Right lobe of liver (tissue), 6 donors: Measurements from ENCODE around the gene MYH6. TPM values are rescaled to one million over a fixed set of nuclear protein-coding genes. Genes with fewer than 3 reads are reported as not detected.

Source experiments
- ATAC-seq, 4 donors: fragments of 200-7000 bp; cut with Tn5 transposase; one replicate each; pipeline ENCODE4 v1.9.1; 2020; ENCODE audit warnings: mild to moderate bottlenecking in 4 of 4, moderate library complexity in 4 of 4
- DNase-seq, 3 donors: peaks; one replicate each; pipeline ENCODE4 v3.0.0-alpha.2; 2020
- H3K27ac ChIP-seq, 3 donors: fragments of 200-600 bp; one replicate each; pipeline ENCODE4 v1.8.0; 2022
- H3K27me3 ChIP-seq, 2 donors: fragments of 200-600 bp; one replicate each; pipeline ENCODE4 v1.8.0; 2022
- H3K36me3 ChIP-seq, 4 donors: fragments of 200-600 bp; sonication (generic) in 1 of 4; one replicate each; pipeline versions ENCODE4 v1.5.1 to v1.8.0; 2017 to 2022; ENCODE audit warnings: control low read depth in 1 of 4
- H3K4me1 ChIP-seq, 4 donors: fragments of 200-600 bp; sonication (generic) in 1 of 4; one replicate each; pipeline versions ENCODE4 v1.5.1 to v1.8.0; 2017 to 2022; ENCODE audit warnings: control low read depth in 1 of 4
- H3K4me3 ChIP-seq, 3 donors: fragments of 200-600 bp; one replicate each; pipeline ENCODE4 v1.8.0; 2022
- H3K9me3 ChIP-seq, 4 donors: fragments of 200-600 bp; sonication (generic) in 1 of 4; one replicate each; pipeline versions ENCODE4 v1.5.1 to v1.8.0; 2017 to 2022; ENCODE audit warnings: control low read depth in 1 of 4
- POLR2A ChIP-seq: fragments of 450-650 bp; IDR thresholded peaks from one replicate; pipeline ENCODE4 v1.6.1; 2017; ENCODE audit warnings: antibody characterized with exemption, mild to moderate bottlenecking
- WGBS: methylation state at CpG from one replicate; pipeline ENCODE4 v1.1.6; 2018; ENCODE audit warnings: low coverage, low lambda C conversion rate; ENCODE audit not compliant: insufficient coverage; ENCODE audit errors: missing lambda C conversion rate; 5-methylcytosine and 5-hydroxymethylcytosine counted together
- intact Hi-C, 2 donors: fragments of 100-400 bp; cut with DNase I; formaldehyde crosslinking; loops; one replicate each; pipeline versions ENCODE4 v1.11.2 to v1.14.1; 2022
- total RNA-seq, 6 experiments: library from RNA; depleted of rRNA in 2 of 6; stranded (reverse); fragments of >200 nt in 2 of 6; fragmentation: NEBNext Ultra II Directional in 3 of 6; extraction: Animal tissue kit (Norgen Biotek cat#: 25700) in 3 of 6; gene quantifications; one replicate each; pipeline versions ENCODE4 v1.1.0 to v1.2.4, GENCODE V29; 2016 to 2023
- TF ChIP-seq, protein P1 (sequence below), 4 donors: fragments of 200-600 bp in 3 of 4; fragments of 450-650 bp in 1 of 4; IDR thresholded peaks; one replicate each; pipeline versions ENCODE4 v1.5.1 to v1.8.0; 2016 to 2022; ENCODE audit warnings: antibody characterized with exemption in 4 of 4, mild to moderate bottlenecking in 2 of 4
- donor health status: DM: no; HTN: yes; CAD: no.
- donor health status: DM: no; HTN: no; CAD: no.
- donor health status: DM: no; HTN: no; CAD: no.
- donor health status: DM: no; HTN: yes; CAD: no.
- donor health status: DM: no; HTN: yes; CAD: no.

The MYH6 gene
- total RNA-seq, 6 experiments from 2014 or later = 0.07 to 1.00 (median 0.13) TPM; not detected in 1

DNA sequence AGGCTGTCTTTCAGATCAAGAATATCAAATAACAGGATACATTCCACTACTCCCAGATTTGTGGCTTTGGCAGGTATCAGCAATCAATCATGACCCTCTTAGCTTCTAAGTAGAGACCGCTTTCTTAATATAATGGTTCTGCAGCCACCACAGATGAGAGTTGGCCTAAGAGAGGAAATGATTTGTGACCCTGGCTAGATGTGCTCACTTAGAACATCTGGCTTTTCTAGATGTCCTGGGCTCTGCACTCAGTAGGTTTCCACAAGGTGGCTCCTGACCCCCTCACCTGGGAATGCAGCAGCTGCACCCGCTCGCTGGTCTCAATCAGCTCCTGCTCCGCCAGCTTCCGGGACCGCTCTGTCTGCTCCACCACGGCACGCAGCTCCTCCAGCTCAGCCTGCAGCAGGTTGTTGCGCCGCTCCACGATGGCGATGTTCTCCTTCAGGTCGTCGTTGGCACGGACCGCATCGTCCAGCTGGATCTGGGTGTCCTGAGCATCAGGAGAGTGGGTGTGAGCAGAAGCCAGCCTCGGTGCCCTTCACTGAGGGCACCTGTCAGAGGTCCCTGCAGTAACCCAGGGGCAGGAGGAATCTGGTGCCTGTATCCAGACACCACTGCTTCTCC, 22.3 kb downstream of the MYH6 start:
- intact Hi-C loops = loop anchor here in 1 of 2 donors (10.0 kb wide), 1 partner anchor 261 kb away; no protein-coding TSS in a partner anchor
- TF ChIP-seq, protein P1, sequence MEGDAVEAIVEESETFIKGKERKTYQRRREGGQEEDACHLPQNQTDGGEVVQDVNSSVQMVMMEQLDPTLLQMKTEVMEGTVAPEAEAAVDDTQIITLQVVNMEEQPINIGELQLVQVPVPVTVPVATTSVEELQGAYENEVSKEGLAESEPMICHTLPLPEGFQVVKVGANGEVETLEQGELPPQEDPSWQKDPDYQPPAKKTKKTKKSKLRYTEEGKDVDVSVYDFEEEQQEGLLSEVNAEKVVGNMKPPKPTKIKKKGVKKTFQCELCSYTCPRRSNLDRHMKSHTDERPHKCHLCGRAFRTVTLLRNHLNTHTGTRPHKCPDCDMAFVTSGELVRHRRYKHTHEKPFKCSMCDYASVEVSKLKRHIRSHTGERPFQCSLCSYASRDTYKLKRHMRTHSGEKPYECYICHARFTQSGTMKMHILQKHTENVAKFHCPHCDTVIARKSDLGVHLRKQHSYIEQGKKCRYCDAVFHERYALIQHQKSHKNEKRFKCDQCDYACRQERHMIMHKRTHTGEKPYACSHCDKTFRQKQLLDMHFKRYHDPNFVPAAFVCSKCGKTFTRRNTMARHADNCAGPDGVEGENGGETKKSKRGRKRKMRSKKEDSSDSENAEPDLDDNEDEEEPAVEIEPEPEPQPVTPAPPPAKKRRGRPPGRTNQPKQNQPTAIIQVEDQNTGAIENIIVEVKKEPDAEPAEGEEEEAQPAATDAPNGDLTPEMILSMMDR (IDR thresholded peaks at IDR 0.05) = no peak
- no peak for TF ChIP-seq POLR2A
- WGBS = 72% methylated on average over 6 of the region's 18 CpGs
- Histone ChIP-seq H3K4me3 (no peak overlapping the region), H3K36me3 (no peaks in the 10 kb centered on the region), H3K27me3 (no peaks in the 10 kb centered on the region), H3K9me3 (no peaks in the 10 kb centered on the region), H3K4me1 (no peaks in the 10 kb centered on the region), H3K27ac (no peak overlapping the region)
- ATAC-seq (no peak), DNase-seq (no peak)

DNA sequence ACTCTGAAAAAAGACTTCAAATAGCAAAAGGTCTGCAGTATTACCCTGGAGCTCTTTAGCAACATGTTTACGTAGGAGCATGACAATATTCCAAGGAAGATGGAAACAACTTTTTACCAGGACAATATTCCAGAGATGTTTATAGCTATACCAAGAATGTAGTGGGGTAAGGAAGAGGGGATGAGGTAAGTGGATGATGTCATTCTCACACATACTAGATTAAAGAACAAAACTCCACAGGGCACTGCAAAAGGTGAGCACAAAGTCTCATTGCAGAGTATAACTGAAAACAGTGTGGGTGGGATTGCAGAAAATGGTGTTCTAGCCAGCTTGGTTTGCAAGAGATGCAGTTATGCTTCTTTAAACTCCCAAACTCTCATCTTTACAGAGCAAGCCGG, 22.8 kb downstream of the MYH6 start:
- H3K4me3 ChIP-seq = no peak overlapping the region
- no peaks in the 10 kb centered on the region for H3K4me1 ChIP-seq
- no peak overlapping the region for H3K27ac ChIP-seq
- H3K9me3 ChIP-seq = no peaks in the 10 kb centered on the region
- intact Hi-C loops = loop anchor here in 1 of 2 donors (10.0 kb wide), 1 partner anchor 260 kb away; no protein-coding TSS in a partner anchor
- DNase-seq (no peak), ATAC-seq (no peak)
- no peaks in the 10 kb centered on the region for H3K27me3 ChIP-seq
- TF ChIP-seq, protein P1 (IDR thresholded peaks at IDR 0.05) = no peak
- no peak for TF ChIP-seq POLR2A
- no peaks in the 10 kb centered on the region for H3K36me3 ChIP-seq
- WGBS = 72% methylated on average over 2 of the region's 2 CpGs

DNA sequence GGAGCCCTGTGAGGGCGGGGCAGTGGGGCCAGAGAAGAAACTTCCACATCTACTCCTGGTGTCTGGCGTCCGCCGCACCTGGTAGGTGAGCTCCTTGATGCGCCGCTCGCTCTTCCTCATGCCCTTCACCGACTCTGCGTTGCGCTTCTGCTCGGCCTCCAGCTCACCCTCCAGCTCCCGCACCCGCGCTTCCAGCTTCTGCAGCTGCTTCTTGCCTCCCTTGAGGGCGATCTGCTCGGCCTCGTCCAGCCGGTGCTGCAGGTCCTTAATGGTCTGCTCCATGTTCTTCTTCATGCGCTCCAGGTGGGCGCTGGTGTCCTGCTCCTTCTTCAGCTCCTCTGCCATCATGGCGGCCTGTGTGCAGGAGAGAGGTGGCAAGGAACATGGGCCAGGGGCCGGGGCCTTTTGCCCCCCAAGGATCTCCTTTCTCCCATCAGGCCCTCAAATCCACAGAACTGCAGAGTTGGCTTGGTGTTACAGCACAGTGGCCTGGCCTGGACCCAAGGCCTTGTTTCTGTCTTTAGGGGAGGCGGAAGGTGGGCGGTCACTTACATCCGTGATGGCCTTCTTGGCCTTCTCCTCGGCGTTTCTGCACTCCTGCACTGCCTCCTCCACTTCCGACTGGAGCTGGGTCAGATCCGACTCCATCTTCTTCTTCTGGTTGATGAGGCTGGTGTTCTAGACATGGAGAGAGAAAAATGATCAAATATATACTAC, 23.6 kb downstream of the MYH6 start:
- H3K36me3 ChIP-seq = no peaks in the 10 kb centered on the region
- TF ChIP-seq, protein P1 (IDR thresholded peaks at IDR 0.05) = no peak
- TF ChIP-seq POLR2A = no peak
- ATAC-seq (no peak), DNase-seq (no peak)
- H3K9me3 ChIP-seq = no peaks in the 10 kb centered on the region
- no peak overlapping the region for H3K27ac ChIP-seq
- no peak overlapping the region for H3K4me3 ChIP-seq
- H3K4me1 ChIP-seq = no peaks in the 10 kb centered on the region
- WGBS = 78% methylated on average over 16 of the region's 29 CpGs
- intact Hi-C loops = loop anchor here in 1 of 2 donors (10.0 kb wide), 1 partner anchor 260 kb away; no protein-coding TSS in a partner anchor
- no peaks in the 10 kb centered on the region for H3K27me3 ChIP-seq

DNA sequence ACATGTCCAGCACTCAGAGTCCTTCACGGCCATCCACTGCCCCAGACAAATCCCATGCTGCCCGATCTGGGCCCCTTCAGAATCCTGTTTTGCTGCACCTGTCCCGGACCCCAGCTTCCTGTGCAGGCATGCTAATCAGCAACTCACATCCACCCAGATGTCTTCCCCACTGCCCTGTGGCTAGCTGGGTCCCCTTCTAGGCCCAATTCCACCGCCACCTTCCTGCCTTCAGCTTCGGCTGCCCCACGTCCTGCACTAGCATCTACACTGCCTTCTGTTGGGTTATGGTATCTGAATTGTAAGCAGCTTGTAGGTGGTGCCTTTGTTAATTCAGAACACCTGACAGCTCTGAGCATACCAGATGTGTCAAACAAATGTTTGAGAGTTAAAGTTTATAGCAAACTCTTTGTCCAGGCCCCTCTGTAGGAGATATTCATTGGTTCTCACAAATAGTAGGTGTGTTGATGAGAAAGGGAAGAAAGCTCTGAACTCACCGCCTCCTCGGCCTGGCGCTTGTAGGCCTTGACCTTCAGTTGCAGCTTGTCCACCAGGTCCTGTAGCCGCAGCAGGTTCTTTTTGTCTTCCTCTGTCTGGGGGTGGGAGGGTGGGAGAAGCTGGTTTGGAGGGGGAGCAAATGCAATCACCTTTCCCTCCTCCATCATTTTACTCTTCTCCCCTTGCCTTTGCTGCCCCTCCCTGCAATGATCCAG, 25.2 kb downstream of the MYH6 start:
- H3K27me3 ChIP-seq = no peaks in the 10 kb centered on the region
- H3K9me3 ChIP-seq = no peaks in the 10 kb centered on the region
- TF ChIP-seq, protein P1 (IDR thresholded peaks at IDR 0.05) = no peak
- TF ChIP-seq POLR2A = no peak
- H3K4me3 ChIP-seq = no peak overlapping the region
- ATAC-seq (no peak), DNase-seq (no peak)
- H3K36me3 ChIP-seq = no peaks in the 10 kb centered on the region
- 49% methylated on average over 9 of the region's 10 CpGs for WGBS
- intact Hi-C loops = loop anchor here in 1 of 2 donors (10.0 kb wide), 1 partner anchor 258 kb away; no protein-coding TSS in a partner anchor
- H3K4me1 ChIP-seq = no peaks in the 10 kb centered on the region
- H3K27ac ChIP-seq = no peak overlapping the region
